Pons (tissue), 1 donor: ENCODE results near the gene FEN1.
A peak's percentile ranks its signal among the peaks of the same experiment; 100 is the strongest.

Experiments used
- DNase-seq: peaks from one replicate; pipeline ENCODE4 v3.0.0-alpha.2; 2016; ENCODE audit warnings: low spot score

The FEN1 gene

GRCh38 chr11:61756452-61757212 lies 36.1 kb upstream of the FEN1 start:
- DNase-seq, result no peak

DNA sequence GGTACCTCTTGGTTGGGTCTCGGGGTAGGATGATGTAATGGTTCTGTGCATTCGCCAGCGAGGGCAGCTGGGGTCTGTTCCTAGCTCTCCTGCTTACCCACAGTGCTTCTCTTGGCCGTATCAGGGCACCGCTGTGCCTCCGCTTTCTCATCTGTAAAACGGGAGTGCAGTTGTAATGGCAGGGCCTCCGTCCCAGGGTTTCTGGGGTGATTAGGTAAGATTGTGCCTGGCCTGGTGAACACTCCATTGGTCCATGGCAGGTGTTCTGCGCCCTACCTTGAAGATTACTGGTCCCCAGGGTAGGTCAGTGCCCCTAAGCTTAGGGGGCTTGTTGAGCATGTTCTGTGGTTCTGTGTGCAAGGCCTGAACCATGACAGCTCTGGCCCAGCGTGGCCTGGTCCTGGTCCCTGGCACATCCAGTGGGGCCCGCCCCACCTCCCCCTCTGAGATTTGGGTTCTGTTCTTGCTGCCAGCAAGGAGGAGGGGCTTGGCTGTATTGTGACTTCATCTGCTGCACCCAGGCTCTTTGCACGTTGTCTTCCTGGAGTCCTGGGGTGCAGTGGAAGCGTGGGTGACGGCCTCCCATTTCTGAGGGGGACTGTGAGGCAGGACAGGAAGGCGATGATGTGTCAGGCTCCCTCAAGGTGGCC lies 35.4 kb upstream of the FEN1 start:
- DNase-seq, result peak; percentile 61

DNA sequence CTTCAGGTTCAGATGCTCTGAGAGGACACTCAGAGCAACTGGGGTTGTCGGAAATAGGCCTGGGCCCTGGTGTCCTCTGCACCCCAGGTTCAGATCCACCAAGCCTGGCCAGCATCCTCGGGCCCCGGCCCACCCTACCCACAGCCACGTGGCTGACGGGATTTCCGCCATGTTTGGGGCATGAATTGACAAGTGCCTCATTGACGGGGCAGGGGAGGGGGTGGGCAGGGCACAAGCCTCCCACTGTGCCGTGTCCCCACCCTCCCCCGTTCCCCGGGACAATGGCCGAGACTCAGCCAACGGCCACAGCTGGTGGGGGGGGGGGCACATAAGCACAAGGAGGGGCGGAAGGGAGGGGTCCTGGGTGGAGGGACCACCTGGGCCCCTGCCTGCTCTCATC lies 31.8 kb upstream of the FEN1 start:
- peak; percentile 94 for DNase-seq

DNA sequence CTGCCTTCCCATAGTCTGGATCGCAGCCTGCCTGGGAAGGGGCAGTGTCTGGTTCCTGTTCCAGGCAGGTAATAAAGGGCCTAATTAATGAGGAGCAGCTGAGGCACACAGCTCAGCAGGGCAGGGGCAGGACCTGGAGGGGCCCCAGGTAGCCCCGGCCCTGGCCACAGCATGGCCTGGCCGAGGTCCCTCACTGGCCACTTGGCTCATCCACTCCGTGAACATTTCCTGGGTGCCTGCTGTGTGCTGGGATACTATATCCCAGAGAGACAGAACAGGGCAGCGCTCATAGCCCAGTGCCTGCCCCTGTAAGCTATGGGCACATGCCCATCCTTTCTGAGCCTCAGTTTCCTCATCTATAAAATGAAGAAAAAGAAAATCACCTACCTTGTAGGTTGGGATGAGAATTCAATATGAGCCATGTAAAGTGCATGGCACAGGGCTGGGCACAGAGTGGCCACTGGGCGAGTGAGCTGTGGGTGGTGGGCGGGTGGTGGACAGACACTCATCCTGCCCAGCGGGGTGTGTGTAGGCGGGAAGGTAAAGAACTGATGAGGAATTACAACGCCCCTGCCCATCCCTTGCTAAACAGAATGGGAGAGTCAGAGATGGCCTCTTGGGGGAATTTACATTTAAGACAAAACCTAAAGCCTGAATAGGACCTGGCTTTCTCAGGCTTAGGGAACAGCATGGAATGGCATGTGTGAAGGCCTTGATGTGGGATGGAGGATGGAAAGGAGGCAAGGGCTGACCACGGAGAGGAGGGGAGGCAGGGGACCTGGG lies 31.1 kb upstream of the FEN1 start:
- no peak for DNase-seq

DNA sequence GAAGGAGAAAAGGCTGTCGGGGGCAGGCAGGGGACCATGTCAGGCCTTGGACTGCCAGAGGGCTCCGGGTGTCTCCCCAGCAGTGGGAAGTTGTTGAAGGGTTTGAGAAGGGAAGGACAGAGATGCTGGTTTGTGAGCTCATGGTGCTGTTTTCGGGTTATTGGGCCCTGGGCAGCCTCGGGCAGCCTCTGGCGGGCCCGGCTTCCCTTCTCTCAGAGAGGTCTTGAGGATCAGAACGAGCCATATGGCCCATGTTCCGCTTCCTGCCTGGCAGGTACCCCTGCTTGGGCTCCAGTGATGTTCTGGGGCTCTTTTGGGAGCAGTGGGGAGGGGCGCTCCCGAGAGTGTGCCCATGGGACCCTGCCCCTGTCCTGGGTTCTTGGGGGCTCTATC lies 30.5 kb upstream of the FEN1 start:
- DNase-seq, result no peak

GRCh38 chr11:61762798-61763197 lies 29.9 kb upstream of the FEN1 start:
- no peak for DNase-seq

GRCh38 chr11:61763930-61764605 lies 28.6 kb upstream of the FEN1 start:
- DNase-seq, result no peak

- no peak for DNase-seq
Measured at GRCh38 chr11:61764606-61765260, 28.0 kb upstream of the FEN1 start.

- DNase-seq, result no peak
Measured at GRCh38 chr11:61765550-61766253, 27.0 kb upstream of the FEN1 start.

DNA sequence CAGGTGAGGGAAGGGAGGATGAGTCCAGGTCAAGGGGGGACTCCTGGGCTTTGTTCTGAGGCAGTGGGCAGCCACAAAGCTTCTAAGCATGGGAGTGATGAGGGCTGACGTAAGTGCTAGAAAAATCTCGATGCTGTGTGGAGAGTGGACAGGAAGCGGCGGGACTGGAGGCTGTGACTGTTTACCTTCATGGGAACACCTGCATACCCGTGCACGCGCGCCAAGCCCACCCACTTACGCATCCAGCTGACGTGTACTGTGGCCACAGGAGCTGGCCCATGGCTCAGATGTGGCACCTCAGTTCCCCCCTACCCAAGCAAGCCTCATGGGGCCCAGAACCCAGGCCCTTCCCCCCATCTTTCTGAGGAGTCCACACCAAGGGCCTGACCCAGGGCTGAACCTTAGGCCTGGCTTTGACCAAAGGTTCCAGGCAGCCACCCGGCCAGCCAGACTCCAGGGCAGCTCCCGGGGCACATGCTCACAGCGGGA lies 26.3 kb upstream of the FEN1 start:
- no peak for DNase-seq

DNA sequence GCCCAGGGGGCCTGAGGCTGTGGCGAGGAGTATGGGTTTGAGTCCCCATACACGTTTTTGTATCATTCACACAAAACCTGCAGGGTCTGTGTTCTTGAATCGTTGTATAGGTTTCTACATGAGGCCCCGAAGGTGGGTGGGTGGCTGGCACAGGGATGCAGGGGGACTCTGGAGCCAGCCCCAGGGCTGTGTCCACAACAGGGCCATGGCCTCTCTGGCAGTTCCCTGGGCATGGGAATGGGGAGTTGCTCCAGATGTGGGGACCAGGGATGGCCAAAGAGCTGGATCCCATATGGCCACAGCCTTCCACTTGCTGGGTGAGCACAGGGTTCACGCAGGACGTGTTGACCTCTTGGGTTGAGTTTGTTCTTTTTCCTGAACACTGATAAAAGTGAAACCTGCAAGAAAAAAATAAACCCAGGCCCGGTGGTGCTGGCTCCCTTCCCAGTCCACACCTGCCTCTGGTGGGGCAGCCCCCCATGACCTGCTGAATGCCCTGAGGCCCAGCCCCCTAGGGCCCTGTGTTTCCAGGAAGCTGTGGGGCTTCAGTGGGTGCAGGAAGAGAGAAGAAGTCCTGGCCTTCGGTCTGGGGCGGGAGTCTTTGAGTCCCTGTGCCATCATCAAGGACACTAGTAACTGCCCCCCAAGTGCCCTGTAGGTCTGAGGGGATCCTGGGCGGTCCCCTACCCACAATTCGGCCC lies 24.2 kb upstream of the FEN1 start:
- no peak for DNase-seq

DNA sequence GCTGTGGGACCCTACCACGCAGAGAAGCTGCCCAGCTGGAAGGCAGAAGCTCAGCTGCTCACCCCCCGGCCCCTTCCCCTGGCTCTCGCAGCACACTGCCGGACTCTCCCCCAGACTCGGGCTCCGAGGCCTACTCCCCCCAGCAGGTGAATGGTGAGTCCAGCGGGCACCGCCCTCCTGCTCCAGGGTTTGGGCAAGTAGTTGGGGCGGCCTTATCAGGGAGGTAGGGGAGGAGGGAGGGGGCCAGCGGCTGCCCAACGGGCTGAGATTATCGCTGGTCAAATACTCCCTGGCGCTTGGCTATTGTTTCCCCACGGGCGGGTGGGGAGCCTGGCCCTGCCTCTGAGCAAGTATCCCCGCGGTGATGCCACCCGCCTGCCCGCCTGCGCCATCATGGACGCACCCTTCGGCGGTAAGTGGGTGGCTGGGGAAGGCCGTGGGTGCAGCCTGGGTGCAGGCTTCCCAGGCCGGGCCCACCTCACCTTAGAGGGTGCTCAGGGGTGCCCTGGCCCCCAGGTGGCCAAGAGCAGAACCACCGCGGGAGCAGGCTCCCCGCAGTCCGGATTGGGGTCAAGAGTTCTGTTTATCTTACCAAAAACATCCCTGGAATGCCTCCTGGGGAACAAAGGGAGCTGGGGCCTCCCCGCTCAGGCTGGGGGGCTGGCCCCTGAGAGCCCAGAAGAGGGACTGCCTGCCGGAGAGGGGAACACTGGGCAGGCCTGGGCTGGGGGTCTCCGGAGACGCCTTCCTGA lies 23.4 kb upstream of the FEN1 start:
- no peak for DNase-seq

DNA sequence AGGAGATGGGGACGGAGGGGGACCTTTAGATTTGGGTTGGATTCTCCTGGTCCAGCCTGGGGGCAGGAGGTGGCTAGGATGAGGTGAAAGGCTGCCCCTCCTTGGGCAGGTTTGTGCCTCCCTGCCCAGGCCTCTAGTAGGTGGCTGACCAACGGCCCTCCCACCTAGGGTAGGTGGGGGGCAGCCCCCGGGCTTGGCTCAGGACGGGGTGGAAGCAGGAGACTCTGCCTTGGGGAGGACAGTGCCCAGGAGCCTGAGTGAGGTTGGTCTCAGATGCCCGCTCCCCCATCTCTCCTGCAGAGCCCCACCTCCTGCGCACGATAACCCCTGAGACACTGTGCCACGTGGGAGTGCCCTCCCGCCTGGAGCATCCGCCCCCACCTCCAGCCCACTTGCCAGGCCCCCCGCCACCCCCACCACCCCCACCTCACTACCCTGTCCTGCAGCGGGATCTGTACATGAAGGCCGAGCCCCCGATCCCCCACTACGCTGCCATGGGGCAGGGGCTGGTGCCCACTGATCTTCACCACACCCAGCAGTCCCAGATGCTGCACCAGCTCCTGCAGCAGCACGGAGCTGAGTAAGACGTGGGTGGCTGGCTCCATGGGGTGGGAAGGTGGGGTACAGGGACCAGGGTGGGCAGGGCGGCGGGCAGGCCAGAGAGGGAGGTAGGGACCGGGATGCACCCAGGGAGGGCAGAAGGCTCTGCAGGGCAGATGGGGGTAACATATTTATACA lies 22.6 kb upstream of the FEN1 start:
- no peak for DNase-seq

- no peak for DNase-seq
Measured at GRCh38 chr11:61771195-61771894, 21.4 kb upstream of the FEN1 start.

GRCh38 chr11:61771985-61772455 lies 20.7 kb upstream of the FEN1 start:
- no peak for DNase-seq

GRCh38 chr11:61773356-61773755 lies 19.4 kb upstream of the FEN1 start:
- no peak for DNase-seq

GRCh38 chr11:61773809-61774208 lies 18.9 kb upstream of the FEN1 start:
- DNase-seq, result no peak

DNA sequence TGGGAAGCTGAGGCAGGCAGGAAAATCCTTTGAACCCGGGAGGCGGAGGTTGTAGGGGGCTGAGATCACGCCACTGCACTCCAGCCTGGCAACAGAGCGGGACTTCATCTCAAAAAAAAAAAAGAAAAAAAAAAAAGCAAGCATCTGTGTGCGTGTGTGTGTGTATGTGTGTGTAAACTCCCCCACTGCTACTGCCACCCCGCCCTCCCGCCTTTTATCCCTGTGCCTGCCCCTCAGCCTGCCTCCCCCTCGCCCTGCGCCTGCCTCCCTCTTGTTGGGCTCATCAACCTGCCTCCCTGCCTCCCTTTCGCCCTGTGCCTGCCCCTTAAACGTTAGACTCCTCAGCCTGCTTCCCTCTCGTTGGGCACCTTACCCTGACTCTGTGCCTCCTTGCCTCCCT lies 18.3 kb upstream of the FEN1 start:
- no peak for DNase-seq
